Measurements from ENCODE around the gene ZNF536. TPM values are rescaled to one million over a fixed set of nuclear protein-coding genes. Genes with fewer than 3 reads are reported as not detected.

The ZNF536 gene
- total RNA-seq, 6 donors from 2014 or later, result 0.34 to 0.78 (median 0.71) TPM; not detected in 2

DNA sequence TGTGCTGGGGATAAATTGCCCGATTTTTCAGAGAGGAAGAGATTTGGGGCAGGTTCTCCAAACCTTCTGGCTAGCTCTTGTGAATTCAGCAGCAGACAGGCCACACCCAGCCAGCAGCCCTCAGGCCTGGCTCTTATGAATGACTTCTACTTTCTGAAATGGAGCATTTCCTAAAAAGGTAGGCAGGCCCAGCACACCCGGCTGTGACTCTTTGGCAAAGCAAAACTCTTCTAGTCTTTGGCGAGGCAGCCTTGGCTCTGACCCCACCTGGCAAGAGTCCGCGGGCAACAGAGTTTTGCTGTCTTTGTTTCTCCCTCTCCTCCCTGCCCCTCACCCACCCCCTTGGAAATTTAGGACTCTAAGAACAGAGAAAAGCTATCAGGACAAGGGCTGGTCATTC, 221.2 kb downstream of the ZNF536 start:
- WGBS, 2 donors, result 71 to 83% methylated on average over 4 to 5 of the region's 5 CpGs
- TF ChIP-seq, protein P1, sequence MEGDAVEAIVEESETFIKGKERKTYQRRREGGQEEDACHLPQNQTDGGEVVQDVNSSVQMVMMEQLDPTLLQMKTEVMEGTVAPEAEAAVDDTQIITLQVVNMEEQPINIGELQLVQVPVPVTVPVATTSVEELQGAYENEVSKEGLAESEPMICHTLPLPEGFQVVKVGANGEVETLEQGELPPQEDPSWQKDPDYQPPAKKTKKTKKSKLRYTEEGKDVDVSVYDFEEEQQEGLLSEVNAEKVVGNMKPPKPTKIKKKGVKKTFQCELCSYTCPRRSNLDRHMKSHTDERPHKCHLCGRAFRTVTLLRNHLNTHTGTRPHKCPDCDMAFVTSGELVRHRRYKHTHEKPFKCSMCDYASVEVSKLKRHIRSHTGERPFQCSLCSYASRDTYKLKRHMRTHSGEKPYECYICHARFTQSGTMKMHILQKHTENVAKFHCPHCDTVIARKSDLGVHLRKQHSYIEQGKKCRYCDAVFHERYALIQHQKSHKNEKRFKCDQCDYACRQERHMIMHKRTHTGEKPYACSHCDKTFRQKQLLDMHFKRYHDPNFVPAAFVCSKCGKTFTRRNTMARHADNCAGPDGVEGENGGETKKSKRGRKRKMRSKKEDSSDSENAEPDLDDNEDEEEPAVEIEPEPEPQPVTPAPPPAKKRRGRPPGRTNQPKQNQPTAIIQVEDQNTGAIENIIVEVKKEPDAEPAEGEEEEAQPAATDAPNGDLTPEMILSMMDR (IDR thresholded peaks at IDR 0.05), result no peak
- no peak for TF ChIP-seq POLR2AphosphoS5 (IDR thresholded peaks at IDR 0.05)
- no peak for TF ChIP-seq POLR2A (IDR thresholded peaks at IDR 0.05)
- no peak for TF ChIP-seq EP300 (IDR thresholded peaks at IDR 0.05)
- no peaks in the 10 kb centered on the region for H3K27me3 ChIP-seq
- DNase-seq (no peak), ATAC-seq (ENCODE audit: low FRiP score in 2 of 2) (no peak)
- H3K9me3 ChIP-seq, result no peaks in the 10 kb centered on the region
- no peak overlapping the region for H3K27ac ChIP-seq
- H3K4me3 ChIP-seq, result no peak overlapping the region
- no peaks in the 10 kb centered on the region for H3K36me3 ChIP-seq
- H3K4me1 ChIP-seq, result no peaks in the 10 kb centered on the region

DNA sequence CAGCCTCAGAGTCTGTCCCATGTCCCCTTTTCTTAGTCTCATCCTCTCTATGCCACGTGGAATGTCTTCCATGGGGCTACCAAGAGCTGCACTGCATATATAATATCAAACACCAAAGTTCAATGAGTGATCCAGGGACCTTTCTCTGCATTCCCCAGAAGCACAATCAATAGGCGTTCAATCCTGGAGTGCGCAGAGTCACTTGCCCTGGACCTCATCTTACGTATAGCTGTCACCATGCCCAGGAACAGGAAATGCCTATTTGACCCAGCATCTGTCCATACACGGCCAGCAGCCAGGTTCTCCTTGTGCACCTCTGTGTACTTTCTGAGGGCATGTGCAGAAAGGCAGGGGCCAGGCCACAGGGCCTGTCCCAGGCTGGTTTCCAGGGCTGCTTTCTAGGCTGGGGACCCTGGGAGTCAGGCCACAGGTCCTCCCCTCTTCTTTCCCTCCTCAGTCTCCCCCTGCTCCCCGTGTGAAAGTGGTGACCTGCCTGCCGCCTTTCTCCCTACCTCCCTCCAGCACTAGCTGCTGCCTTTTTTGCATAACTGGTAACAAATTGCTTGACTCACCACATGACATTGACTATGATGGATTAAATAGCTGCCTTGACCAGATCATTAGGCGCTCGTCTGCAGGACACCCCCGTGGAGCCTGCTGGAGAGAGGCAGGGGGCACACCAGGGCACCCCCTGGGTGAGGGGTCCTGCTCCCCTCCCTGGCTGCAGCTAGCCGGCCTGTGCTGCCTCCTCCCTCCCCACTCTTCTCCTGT, 222.0 kb downstream of the ZNF536 start:
- ATAC-seq (ENCODE audit: low FRiP score in 2 of 2), result no peak
- TF ChIP-seq, protein P1 (IDR thresholded peaks at IDR 0.05), result no peak
- TF ChIP-seq POLR2AphosphoS5 (IDR thresholded peaks at IDR 0.05), result no peak
- TF ChIP-seq EP300 (IDR thresholded peaks at IDR 0.05), result no peak
- TF ChIP-seq POLR2A (IDR thresholded peaks at IDR 0.05), result no peak

DNA sequence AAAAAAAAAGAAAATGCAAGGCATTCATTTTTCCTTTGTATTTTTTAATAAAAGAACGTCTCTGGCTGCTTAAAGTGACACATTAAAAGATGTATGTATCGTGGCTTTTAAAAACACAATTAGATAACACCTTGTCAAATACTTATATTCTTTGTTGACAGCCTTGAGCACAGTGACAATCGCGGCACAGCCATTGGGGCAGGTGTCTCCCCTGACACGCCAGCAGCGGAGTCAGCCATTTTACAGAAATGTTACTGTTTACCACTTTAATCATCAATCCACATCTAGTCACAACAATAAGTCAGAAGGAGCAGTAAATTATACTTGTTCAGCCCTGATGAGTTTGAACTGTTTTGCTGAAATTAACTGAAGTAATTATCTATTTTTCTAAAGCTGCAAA, 224.1 kb downstream of the ZNF536 start:
- Histone ChIP-seq H3K4me3 (no peak overlapping the region), H3K36me3 (no peaks in the 10 kb centered on the region), H3K4me1 (no peaks in the 10 kb centered on the region), H3K27me3 (no peaks in the 10 kb centered on the region), H3K9me3 (no peaks in the 10 kb centered on the region), H3K27ac (no peak overlapping the region)
- no peak for TF ChIP-seq EP300 (IDR thresholded peaks at IDR 0.05)
- no peak for TF ChIP-seq POLR2A (IDR thresholded peaks at IDR 0.05)
- no peak for TF ChIP-seq POLR2AphosphoS5 (IDR thresholded peaks at IDR 0.05)
- TF ChIP-seq, protein P1 (IDR thresholded peaks at IDR 0.05), result no peak
- no peak for DNase-seq
- ATAC-seq (ENCODE audit: low FRiP score in 2 of 2), result no peak
- 59 to 64% methylated on average over 6 of the region's 6 CpGs for WGBS, 2 donors

More for the DNA sequence above, 222.0 kb downstream of the ZNF536 start:
- no peaks in the 10 kb centered on the region for H3K4me1 ChIP-seq
- no peak for DNase-seq
- no peaks in the 10 kb centered on the region for H3K27me3 ChIP-seq
- 49 to 77% methylated on average over 6 to 11 of the region's 11 CpGs for WGBS, 2 donors
- no peak overlapping the region for H3K4me3 ChIP-seq
- H3K36me3 ChIP-seq, result no peaks in the 10 kb centered on the region
- no peak overlapping the region for H3K27ac ChIP-seq
- no peaks in the 10 kb centered on the region for H3K9me3 ChIP-seq

DNA sequence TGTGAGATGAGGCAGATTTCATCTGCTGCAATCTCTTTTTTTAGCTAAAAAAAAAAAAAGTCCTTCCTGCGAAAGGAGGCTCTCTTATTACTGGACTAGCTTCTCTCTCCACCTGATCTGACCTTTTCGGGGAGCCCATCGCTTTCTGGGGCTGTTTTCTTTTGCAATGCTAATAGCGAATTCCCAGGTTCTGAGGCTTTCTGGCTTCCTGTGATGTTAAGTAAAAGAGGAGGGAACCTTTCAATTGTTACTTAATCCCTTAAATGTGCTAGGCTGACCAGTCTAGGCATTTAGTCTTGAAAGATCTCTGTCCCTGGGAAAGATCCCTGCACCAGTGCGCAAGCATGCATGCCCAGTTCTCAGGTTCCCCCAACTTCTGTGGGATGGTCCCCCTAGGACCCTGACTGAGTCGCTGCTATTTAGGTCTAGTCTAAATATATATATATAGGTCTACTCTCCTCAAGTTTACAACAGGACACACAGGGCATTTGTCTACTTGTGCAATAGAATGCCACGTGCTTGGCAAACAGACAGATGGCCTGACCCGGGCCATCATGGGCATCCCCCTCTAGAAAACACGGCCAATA, 224.7 kb downstream of the ZNF536 start:
- DNase-seq, result no peak
- H3K36me3 ChIP-seq, result no peaks in the 10 kb centered on the region
- ATAC-seq (ENCODE audit: low FRiP score in 2 of 2), result no peak
- TF ChIP-seq POLR2AphosphoS5 (IDR thresholded peaks at IDR 0.05) (no peak), EP300 (IDR thresholded peaks at IDR 0.05) (no peak), POLR2A (IDR thresholded peaks at IDR 0.05) (no peak)
- TF ChIP-seq, protein P1 (IDR thresholded peaks at IDR 0.05), result no peak
- no peaks in the 10 kb centered on the region for H3K27me3 ChIP-seq
- no peaks in the 10 kb centered on the region for H3K9me3 ChIP-seq
- no peaks in the 10 kb centered on the region for H3K4me1 ChIP-seq
- 43 to 49% methylated on average over 9 of the region's 9 CpGs for WGBS, 2 donors
- H3K27ac ChIP-seq, result no peak overlapping the region
- H3K4me3 ChIP-seq, result no peak overlapping the region
